ENCODE results near the gene TTLL10.
"Not testable (repeated sequence)": the region's sequence is repeated elsewhere in the genome, so short reads cannot be mapped to it uniquely, and the experiment has no call there.

Gene TTLL10

DNA sequence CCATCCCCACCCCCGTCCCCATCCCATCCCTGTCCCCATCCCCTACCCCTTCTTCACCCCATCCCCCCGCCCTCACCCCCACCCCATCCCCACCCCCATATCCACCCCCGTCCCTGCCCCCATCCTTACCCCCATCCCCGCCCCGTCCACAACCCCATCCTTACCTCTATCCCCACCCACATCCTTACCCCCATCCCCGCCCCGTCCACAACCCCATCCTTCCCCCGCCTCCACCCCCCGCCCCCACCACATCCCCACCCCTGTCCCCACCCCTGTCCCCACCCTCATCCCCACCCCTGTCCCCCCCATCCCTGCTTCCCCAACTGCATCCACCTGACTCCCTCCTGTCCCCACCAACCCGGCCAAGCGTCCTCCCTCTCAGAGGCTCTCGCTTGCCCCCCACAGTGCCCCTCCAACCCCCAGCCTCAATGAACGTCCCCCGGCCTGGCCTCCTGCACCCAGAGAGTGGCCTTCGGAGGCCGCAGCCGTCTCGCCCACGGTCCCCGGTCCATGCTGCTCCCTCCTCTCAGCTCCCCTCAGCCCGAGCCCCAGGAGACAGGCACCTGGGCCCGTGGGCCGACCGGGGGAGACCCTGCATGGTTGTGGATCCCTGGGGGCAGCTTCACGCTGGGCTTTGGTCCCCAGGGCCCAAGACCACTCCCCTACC, 32.3 kb upstream of the TTLL10 start:
- DNase-seq = no peak

DNA sequence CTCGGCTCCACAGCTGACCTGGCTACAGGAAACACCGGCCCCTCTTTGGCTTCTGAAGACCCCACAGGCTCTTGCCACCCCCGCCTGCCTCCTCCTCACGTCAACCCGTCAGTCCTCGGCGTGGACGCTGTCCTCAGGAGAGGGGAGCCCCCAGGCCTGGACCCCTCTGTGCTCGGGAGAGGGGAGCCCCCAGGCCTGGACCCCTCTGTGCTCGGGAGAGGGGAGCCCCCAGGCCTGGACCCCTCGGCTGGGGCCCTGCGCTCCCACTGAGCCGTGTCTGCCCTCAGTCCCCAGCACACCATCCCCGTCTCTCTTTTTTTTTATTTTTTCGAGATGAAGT, 31.8 kb upstream of the TTLL10 start:
- no peak for DNase-seq

DNA sequence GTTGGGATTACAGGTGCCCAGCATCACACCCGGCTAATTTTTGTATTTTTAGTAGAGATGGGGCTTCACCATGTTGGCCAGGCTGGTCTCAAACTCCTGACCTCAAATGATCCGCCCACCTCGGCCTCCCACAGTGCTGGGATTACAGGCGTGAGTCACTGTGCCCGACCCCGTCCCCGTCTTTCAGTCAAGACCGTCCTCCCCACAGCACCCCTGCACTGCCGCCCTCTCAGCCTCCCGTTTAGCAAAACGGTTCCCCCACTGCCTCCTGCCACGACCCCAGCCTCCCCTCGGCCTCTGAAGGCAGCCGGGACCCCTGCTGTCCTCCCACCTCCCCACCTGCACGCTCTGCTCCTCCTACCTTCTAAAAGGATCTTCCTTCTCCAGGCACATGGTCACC, 31.3 kb upstream of the TTLL10 start:
- not testable (repeated sequence) for DNase-seq

DNA sequence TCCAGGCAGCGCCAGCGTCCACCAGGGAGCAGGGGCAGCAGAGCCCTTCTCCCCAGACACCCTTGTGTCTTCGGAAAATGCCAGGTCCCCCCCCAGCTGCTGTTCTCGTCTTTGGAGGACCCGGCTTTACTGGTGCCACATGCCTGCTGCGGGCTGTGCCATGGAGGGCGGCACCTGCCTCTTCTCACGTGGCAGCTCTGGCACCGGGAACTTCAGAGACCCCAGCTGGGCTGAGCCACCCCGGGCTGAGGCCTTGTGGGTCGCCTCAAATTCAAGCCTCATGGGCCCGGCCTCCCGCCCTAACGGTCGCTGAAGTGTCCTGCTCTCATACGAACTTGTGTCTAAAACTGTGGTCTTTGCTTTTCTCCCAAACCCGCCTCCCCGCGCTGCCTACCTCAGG, 30.8 kb upstream of the TTLL10 start:
- no peak for DNase-seq

DNA sequence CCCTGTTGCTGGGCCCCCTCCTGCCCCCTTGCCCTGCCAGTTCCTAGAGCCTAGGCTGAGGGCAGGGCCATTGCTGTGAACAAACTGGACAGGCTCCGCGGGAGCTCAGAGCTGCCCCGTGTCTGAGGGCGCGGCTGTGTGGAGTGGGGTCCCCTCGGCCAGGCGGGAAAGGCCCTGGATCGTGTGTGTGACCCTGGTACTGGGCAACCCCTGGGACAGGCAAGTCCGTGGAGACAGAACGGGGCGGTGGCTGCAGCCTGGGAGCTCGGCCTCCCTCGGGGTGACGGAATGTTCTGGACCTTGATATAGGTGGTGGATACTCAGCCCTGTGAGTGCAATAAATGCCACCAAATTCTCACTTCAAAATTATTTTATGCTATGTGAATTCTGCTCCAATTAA, 30.0 kb upstream of the TTLL10 start:
- no peak for DNase-seq

DNA sequence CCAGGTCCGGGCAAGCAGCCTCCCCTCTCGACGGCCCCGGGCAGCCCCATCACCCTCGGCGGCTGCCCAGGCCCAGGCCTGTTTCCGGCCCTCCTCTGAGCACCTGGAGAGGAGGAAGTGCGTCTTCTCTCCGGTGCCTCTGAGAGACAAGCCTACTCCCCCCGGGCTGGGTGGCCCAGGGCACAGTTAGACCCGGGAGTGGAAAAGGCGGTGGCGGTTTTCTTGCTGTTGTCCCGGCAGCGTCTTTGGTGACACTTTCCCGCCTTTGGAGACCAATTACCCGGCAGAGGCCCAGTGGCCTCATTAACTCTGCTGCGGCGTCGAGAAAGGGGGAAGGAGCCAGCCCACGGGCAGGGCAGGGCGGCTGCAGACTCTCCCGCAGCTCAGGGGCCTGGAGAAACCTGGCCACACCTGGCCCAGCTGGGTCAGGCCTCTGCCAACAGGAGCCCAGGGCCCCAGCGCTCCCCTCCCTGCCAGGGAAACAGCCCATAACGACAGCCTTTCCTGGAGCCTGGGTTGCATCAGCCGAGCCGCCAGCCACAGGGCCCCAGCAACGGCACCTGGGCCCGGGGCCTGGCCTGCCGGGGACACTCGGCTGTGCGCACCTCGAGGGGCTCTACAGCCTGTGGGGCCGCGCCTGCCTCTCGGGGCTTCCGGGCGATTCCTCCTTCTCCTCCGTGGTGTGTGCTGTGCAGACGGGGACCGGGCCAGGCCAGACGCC, 29.4 kb upstream of the TTLL10 start:
- DNase-seq = peak in 2 of 4 experiments; percentile 56 to 60

DNA sequence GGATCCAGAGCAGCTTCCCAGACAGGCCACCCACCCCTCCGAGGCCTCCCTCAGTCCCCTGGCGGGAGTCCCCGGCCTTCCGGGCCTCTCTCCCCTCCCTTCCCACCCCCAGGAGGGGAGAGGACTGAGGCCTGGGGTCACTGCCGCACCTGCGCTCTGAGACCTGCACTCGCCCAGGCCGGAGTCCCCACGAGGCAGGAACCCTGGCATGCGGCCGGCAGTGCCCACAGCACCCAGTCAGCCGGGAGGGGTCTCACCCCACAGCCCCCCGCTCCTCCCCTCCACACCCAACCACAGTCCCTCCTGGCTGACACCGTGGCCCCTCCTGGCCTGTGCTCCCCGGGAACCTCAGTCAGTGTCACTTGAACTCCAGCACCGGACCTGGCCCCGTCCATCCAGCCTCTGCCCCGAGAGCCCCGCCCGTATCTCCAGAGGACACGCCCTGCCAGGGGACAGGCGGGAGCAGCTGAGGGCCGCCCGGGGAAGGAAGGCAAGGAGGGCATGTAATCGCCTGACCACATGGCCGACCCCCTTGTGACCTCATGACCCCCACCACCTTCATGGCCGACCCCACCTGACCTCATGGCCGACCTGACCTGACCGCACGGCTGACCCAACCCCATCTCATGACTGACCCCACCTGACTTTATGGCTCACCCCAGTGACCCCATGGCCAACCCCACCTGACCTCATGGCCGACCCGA, 28.7 kb upstream of the TTLL10 start:
- DNase-seq = no peak

DNA sequence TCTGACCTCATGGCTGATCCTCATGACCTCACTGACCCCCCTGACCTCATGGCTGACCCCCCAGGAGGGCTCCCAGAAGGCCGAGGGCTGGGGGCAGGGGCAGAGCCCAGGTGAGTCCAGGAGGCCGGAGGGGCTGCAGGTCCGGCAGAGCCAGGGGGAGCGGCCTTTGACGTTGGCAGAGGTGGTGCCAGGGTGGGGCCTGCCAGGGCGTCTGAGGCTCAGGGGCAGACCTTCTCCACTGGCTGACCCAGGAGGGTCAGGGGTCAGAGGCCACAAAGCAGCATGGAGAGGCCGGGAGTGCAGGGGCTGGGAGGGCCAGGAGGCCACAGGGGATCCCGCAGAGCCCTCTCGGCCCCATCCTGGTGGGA, 28.1 kb upstream of the TTLL10 start:
- no peak for DNase-seq

DNA sequence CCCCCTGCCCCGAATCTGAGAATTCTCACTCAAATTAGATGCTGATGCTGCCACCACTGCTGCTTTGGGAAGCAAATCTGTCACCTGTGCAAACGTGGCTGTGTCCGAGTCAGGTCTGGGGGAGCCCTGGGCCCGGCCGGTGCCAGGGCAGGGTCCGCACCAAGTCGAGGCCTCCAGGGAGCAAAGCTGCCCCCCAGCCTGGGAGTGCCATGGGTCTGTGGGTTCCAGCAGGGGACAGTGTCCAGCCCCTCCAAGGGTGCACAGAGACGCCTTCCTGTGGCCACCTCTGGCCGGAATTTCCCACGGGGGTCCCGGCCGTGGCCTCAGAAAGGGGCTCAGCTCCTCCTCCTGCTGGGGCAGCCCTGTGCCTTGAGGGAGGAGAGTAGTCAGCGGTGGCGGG, 27.7 kb upstream of the TTLL10 start:
- no peak for DNase-seq

DNA sequence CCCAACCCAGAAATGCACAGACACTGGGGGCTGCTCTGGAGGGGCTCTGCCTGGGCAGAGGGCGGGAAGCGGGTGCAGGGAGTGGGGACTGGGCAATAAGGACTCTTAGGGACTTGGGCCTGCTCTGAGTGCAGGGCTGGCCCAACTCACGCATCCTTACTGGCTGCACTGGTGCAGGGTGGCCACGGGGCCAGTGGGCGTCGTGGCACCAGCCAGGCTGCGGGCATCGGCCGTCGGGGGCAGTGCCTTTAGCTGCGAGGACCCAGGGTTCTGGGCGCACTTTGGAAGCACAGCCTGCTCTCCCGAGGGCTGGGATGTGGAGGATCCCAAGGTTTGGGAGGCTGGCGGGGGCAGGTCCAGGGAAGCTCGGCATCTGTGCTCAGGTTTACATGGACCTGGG, 27.1 kb upstream of the TTLL10 start:
- DNase-seq = no peak

DNA sequence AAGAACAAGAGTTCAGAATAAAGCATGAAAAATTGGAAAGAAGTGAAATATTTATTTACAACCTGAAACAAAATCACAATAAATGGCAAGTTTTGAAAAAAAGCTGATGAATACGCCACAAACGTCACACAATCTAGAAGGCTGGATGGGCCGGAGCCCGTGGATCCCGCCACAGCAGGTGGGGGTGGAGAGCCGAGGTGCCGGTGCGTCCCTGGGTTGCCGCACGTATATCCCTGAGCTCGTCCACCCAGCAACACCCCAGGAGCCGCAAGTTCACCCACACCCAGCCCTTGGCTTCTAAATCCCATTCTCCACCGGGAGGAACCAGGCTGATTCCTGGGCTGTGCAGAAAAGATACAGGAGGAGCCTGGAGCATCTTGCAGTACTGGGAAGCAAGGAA, 25.6 kb upstream of the TTLL10 start:
- DNase-seq = no peak

DNA sequence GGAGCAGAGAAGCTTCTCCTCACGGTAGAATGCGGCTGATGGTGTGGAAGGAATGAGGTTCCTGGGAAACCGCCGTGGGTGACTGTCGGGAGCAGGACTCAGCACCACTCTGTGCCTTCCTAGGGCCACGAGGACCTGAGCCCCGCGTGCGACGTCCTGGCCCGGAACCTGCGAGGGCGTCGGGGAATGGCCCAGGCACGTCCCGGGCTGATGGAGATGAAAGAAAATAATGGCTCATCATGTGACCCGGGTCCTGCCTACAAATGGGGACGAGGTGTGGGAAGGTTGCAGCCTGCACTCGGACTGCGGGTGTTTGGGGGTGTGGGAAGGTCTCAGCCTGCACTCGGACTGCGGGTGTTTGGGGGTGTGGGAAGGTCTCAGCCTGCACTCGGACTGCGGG, 25.1 kb upstream of the TTLL10 start:
- no peak for DNase-seq

DNA sequence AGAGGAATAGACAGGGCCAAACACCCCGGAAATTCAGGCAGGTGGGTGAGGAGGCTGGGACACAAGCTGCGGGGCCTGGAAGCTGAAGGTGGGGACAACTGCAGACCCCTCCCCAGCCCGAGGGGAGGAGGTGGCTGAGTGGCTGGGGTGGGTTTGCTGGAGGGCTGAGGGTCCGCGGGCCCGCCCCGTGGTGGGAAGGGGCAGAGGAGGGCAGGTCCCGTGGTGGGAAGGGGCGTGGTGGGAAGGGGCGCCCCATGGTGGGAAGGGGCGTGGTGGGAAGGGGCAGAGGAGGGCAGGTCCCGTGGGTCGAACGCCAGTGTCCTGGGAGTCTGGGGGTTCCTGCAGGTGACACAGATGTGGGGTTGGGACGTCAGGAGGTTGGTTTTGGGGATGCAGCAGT, 24.3 kb upstream of the TTLL10 start:
- DNase-seq = no peak

DNA sequence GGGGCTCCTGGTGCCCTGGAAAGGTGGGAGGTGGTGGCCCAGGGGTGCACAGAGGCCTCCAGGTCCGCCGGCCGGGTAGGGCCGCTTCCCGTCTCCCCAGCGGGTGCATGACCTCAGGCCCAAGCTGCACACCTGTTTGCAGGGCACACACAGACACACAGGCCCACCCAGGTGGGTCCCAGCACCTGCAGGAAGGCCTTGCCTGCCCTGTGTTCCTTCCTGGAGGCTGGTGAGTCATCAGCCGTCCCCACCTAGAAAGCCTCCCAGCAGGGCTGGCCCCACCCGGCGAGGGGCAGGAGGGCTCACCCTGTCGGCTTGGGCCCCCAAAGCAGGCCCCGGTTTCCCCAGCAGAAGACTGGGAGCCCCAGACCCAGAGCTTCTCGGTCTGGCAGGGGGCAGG, 23.6 kb upstream of the TTLL10 start:
- DNase-seq = no peak

DNA sequence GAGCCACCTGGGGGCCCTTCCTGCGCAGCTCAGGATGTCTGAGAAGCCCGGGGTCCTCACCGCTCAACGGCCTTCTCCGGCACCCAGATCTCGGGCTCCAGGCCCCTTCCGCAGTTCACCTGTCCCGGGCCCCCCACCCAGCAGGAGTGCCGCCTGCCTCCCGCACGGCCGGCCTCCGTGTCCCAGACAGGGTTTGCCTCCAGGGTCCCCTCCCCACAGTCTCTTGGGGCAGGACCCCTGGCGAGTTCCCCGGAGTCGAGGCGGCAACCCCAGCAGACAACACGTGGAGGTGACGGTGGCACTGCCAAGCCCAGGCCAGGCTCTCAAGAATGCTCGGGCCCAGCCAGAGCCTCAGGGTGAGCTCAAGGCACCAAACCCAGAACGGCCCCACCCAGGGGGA, 22.4 kb upstream of the TTLL10 start:
- no peak for DNase-seq

DNA sequence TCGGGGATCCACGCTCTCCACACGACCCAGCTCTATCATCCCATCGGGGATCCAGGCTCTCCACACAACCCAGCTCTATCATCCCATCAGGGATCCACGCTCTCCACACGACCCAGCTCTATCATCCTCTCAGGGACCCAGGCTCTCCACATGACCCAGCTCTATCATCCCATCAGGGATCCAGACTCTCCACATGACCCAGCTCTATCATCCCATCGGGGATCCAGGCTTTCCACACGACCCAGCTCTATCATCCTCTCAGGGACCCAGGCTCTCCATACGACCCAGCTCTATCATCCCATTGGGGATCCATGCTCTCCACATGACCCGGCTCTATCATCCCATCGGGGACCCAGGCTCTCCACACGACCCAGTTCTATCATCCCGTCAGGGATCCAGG, 21.2 kb upstream of the TTLL10 start:
- not testable (repeated sequence) for DNase-seq

DNA sequence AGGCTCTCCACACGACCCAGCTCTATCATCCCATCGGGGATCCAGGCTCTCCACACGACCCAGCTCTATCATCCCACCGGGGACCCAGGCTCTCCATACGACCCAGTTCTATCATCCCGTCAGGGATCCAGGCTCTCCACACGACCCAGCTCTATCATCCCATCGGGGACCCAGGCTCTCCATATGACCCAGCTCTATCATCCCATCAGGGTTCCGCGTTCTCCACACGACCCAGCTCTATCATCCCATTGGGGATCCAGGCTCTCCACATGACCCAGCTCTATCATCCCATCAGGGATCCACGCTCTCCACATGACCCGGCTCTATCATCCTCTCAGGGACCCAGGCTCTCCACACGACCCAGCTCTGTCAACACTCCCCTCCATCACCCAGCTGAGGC, 20.5 kb upstream of the TTLL10 start:
- not testable (repeated sequence) for DNase-seq

DNA sequence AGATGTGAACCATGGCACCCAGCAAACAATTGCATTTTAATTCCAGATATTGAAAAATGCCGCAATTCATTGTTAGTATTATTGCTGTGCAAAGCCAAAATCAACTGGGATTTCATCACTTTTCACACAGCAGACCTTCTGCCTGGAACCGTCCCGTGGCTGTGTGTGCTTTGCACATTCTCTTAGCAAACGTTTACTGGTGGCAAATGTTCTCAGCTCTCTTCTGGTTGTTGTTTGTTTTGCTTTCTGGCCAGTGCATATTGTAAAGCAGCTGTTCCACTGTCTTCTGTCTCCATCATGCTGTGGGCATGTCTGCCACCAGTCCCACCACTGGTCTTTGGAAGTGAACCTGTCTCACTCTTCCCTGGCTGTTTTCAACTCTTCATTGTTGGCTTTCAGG, 19.8 kb upstream of the TTLL10 start:
- no peak for DNase-seq

DNA sequence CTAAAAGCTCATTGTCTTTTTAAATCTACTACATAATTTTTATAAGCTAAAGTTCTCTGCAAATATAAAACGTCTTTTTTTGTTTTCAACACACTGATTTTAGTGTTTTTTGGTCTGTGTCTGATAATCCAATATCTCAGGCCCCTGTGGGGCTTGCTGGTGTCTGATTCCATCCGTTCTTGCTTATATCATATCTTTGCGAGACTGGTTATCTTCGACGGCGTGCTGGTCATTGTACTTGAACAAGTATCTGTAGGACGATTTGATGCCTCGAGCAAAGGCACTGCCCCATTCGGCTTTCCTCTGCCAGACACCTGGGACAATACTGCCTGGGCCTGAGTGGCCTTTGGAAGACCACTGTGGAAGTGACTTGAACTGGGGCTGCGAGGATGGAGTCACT, 18.4 kb upstream of the TTLL10 start:
- no peak for DNase-seq

DNA sequence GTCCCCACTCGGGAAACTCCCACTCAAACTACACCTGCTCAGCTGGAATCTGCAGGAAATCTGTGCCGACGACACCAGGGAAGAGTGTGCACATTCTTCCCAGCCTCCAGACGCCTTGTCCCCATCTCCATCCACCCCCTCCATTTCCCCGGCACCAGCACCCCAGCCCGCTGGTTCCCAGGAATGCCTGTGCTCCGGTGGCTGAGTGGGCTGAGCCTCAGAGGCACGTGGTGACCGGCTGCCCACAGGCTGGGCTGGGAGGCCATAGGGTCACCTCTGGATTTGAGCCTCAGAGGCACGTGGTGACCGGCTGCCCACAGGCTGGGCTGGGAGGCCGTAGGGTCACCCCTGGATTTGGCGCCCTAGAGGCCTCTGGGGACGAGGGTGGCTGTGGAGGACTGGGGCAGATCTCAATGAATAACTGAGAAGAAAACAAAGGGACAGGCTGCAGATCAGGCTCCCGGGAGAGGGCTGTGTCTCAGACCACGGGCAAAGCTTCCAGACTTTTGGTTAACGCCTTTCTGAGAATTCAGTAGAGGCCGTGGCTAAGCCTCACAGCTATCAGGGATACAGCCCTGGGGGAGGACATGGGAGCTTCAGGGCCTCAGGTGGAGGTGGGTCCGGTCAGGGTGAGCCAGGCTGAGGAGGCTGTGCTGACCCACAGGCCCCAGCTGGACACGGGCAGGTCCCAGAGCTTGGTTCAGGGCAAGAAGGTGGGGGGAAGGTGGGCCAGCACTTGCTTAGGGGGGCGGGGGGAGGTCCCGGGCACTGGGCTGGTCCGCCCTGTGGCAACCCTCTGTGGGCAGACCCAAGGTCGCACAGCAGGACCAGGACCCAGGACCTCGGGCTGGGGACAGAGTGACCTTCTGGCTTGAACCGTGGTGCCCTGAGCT, 17.3 kb upstream of the TTLL10 start:
- no peak for DNase-seq

DNA sequence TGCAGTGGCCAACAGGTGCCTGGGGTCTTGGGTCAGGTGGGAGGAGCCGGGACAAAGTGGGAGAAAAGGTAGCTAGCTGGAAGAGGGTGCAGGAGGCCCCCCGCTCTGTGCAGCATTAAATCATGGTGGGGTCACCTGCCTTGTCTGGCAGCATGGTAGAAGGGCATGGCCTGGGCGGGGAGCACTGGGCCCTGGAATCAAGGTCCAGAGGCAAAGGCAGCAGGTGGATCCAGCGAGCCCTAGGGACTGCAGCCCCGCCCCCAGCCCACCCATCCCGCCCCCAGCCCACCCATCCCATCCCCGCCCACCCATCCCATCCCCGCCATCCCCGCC, 16.7 kb upstream of the TTLL10 start:
- DNase-seq = no peak

DNA sequence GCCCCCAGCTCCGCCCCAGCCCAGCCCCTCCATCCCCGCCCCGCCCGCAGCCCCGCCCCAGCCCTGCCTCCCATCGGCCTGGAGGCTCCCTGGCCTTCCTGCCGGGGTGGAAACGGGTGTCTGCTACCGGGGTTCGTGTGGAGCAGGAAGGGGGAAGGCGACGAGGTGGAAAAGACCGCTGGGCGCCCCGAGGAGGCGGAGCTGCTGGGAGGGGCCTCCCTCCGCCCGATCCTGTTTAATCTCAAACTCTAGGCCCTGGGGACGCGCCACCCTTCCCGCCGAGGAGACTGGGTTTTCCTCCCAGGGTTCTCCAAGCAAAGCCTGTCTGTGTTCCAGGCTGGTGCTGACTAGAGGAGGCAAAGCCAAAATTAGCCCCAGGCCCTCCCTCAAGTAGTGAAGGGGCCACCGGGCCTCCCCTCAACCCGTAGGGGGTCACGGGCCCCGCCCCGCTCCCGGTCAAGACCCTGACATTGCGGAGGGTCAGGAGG, 16.2 kb upstream of the TTLL10 start:
- DNase-seq = peak in 2 of 4 experiments; percentile 29 to 36

Data from activated CD4-positive, CD25-positive, alpha-beta regulatory T cell (primary cell).